ENCODE data around the gene MSANTD2. TPM values are rescaled to one million over a fixed set of nuclear protein-coding genes. Genes with fewer than 3 reads are reported as not detected.
A peak's percentile ranks its signal among the peaks of the same experiment; 100 is the strongest.

Gene MSANTD2
- polyA plus RNA-seq, 2 of the 4 experiments (the other 2 are of a cell fraction) = 5.6 to 6.4 TPM

DNA sequence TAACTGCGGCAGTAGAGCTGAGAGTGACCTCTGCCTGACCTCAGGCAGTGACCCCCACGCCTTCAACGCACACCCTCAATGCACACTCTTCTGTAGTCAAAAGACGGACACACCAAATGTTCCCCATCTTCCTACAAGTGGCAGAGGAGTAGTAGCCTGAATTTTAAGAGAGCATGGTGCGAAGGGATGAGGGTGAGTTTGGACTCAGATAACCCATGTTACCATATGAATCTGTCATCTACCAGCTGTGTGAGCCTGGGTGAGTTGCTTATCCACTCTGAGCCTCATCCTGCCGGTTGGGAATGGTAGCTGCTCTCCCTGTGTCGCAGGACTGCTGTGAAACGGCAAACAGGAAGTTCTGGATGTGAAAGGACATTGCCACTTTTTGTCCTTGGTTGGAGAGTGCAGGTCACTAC, 44.5 kb upstream of the MSANTD2 start:
- H3K4me2 ChIP-seq = no peak overlapping the region
- ATAC-seq = peak; percentile 15 to 34; a peak in 3 of 6 replicates

DNA sequence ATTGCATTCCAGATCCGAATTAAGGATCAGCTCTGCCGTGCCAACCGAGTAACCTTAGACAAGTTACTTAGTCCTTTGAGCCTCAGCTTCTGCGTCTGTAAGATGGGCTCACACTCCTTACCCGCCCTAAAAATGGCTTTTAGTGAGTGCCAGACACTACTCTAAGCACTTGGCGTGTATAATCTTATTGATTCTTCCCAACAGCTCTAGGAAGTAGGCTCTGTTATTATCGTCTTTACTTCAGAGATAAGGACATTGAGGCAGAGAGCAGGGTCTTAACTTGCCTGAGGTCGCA, 43.4 kb upstream of the MSANTD2 start:
- WGBS (ENCODE audit: missing lambda C conversion rate) = 19% methylated on average over 8 of the region's 8 CpGs
- Histone ChIP-seq H3K4me1 (no peaks in the 10 kb centered on the region), H3K4me3 (no peak overlapping the region), H3K4me2 (no peak overlapping the region), H3K9me3 (no peaks in the 10 kb centered on the region; the same call in 2 of the 3 replicates), H3K27ac (no peak overlapping the region)
- ATAC-seq (no peak), FAIRE-seq (no peak), DNase-seq (ENCODE audit: low read depth in 1 of 2, low spot score in 1 of 2) (no peak)
- CTCF ChIA-PET = interaction anchor here (0.6 to 2.9 kb wide), 3 partner anchors 24 to 164 kb away, joined by 3 to 22 read pairs (median 6); partner anchors contain the start of gene ROBO3
- POLR2A ChIA-PET = no interaction called here
- no peak for TF ChIP-seq GATA3 (IDR thresholded peaks at IDR 0.05; ENCODE audit: borderline replicate concordance)
- TF ChIP-seq, protein P1, sequence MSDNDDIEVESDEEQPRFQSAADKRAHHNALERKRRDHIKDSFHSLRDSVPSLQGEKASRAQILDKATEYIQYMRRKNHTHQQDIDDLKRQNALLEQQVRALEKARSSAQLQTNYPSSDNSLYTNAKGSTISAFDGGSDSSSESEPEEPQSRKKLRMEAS (IDR thresholded peaks at IDR 0.05) = no peak
- TF ChIP-seq, protein P2, sequence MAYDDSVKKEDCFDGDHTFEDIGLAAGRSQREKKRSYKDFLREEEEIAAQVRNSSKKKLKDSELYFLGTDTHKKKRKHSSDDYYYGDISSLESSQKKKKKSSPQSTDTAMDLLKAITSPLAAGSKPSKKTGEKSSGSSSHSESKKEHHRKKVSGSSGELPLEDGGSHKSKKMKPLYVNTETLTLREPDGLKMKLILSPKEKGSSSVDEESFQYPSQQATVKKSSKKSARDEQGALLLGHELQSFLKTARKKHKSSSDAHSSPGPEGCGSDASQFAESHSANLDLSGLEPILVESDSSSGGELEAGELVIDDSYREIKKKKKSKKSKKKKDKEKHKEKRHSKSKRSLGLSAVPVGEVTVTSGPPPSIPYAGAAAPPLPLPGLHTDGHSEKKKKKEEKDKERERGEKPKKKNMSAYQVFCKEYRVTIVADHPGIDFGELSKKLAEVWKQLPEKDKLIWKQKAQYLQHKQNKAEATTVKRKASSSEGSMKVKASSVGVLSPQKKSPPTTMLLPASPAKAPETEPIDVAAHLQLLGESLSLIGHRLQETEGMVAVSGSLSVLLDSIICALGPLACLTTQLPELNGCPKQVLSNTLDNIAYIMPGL (CRISPR knock-in tag; IDR thresholded peaks at IDR 0.05; ENCODE audit: borderline replicate concordance) = no peak
- no peak for TF ChIP-seq CBX8 (IDR thresholded peaks at IDR 0.05)
- no peak for TF ChIP-seq BHLHE40 (IDR thresholded peaks at IDR 0.05; ENCODE audit: low read depth, low read length)
- TF ChIP-seq NR3C1 (IDR thresholded peaks at IDR 0.05) = no peak
- no peak for TF ChIP-seq RARB (CRISPR knock-in tag; IDR thresholded peaks at IDR 0.05)
- no peak for TF ChIP-seq POLR2A (IDR thresholded peaks at IDR 0.05; ENCODE audit: low read length)

More for the DNA sequence above, 44.5 kb upstream of the MSANTD2 start:
- DNase-seq (ENCODE audit: low read depth in 1 of 2, low spot score in 1 of 2) (no peak), FAIRE-seq (no peak)
- Histone ChIP-seq H3K9me3 (no peaks in the 10 kb centered on the region; the same call in 2 of the 3 replicates), H3K4me1 (no peaks in the 10 kb centered on the region), H3K4me3 (no peak overlapping the region), H3K27ac (no peak overlapping the region)
- CTCF ChIA-PET = interaction anchor here (0.7 to 2.9 kb wide), 6 partner anchors 15 to 201 kb away, joined by 3 to 22 read pairs (median 3); partner anchors contain the start of gene ROBO3
- TF ChIP-seq BCL3 (IDR thresholded peaks at IDR 0.05) = no peak
- no peak for TF ChIP-seq NFE2L2 (conservative IDR thresholded peaks at IDR 0.05; ENCODE audit: low read length)
- TF ChIP-seq EHF (CRISPR knock-in tag; IDR thresholded peaks at IDR 0.05) = no peak
- TF ChIP-seq ESRRA (IDR thresholded peaks at IDR 0.05; ENCODE audit: borderline replicate concordance, low read length) = no peak
- no peak for TF ChIP-seq POLR2A (IDR thresholded peaks at IDR 0.05; ENCODE audit: low read length)
- TF ChIP-seq BHLHE40 (IDR thresholded peaks at IDR 0.05; ENCODE audit: low read depth, low read length) = no peak
- no peak for TF ChIP-seq POLR2AphosphoS2 (conservative IDR thresholded peaks at IDR 0.05; ENCODE audit: low read length)
- TF ChIP-seq GATA3 (IDR thresholded peaks at IDR 0.05; ENCODE audit: borderline replicate concordance) = no peak
- TF ChIP-seq CHD4 (IDR thresholded peaks at IDR 0.05; ENCODE audit: borderline replicate concordance) = no peak
- TF ChIP-seq SMC3 (IDR thresholded peaks at IDR 0.05) = no peak
- no peak for TF ChIP-seq USF2 (IDR thresholded peaks at IDR 0.05)
- POLR2A ChIA-PET = no interaction called here
- 17% methylated on average over 6 of the region's 8 CpGs for WGBS (ENCODE audit: missing lambda C conversion rate)

DNA sequence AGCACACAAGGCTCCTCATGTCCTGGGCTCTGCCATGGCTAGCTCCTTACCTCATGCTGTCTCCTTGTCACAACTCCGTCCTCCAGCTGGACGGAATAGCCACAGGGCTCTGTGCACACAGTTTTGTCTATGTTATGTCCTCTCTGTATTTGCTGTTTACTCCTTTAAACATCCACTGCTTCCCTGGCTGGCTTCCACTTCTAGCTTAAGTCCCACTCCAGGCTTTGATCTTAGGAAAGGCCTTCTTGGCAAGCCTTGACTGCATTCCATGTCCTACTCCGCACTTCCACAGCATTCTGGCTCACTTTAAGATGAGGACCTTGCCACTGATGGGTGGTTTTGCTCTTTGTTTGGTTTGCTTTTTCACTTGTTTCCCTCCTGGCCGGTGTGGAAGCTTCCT, 42.1 kb upstream of the MSANTD2 start:
- ChIA-PET CTCF (interaction anchor here (0.6 to 1.4 kb wide), 3 partner anchors 24 to 96 kb away, joined by 3 to 5 read pairs (median 3); no protein-coding TSS in a partner anchor), POLR2A (no interaction called here)
- no peak for TF ChIP-seq BCL3 (IDR thresholded peaks at IDR 0.05)
- FAIRE-seq = no peak
- no peak overlapping the region for H3K27ac ChIP-seq
- H3K4me3 ChIP-seq = no peak overlapping the region
- H3K9me3 ChIP-seq = no peaks in the 10 kb centered on the region; the same call in 2 of the 3 replicates
- 0 out of 3 replicates have a peak, but pooled peaks cover under 1% of the 10 kb centered on the region for H3K4me1 ChIP-seq
- WGBS (ENCODE audit: missing lambda C conversion rate) = 54% methylated on average over 4 of the region's 4 CpGs
- DNase-seq (ENCODE audit: low read depth in 1 of 2, low spot score in 1 of 2) = no peak
- H3K4me2 ChIP-seq = no peak overlapping the region
- no peak for ATAC-seq
